Measurements from ENCODE around the gene ALDOA. TPM values are rescaled to one million over a fixed set of nuclear protein-coding genes. Genes with fewer than 3 reads are reported as not detected.

The ALDOA gene
- total RNA-seq, 2 donors from 2014 or later = 884 to 943 TPM

DNA sequence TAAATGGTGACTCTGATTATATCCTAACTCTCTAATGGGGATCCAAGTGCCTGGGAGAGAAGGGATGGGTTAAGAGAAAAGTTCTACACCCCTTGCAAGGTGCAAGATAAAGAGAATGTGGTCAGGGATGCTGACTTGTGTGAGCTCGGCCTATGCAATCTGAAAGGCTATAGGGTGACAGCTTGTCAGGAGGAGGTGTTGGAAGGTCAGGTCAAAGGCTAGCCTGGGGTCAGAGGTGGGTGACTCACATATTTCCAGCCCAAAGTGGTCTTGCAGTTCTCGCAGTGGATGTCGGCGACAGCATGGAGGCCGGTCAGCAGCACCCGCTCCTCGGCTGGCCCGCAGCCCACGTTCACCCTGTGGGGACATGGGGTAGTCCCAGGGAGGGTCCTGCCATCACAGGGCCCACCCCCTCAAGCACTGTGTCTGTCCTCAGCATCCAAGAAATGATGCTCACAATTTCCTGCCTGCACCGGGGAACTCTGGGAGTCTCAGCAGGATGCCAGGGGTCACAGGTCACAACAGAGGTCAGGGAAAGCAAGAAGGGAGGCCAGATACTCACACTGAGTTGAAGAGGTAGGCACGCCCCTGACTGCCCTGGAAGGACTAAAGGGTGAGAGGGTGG is 29.1 kb downstream of the ALDOA start:
- TF ChIP-seq POLR2AphosphoS5 (IDR thresholded peaks at IDR 0.05) = no peak
- TF ChIP-seq, protein P1, sequence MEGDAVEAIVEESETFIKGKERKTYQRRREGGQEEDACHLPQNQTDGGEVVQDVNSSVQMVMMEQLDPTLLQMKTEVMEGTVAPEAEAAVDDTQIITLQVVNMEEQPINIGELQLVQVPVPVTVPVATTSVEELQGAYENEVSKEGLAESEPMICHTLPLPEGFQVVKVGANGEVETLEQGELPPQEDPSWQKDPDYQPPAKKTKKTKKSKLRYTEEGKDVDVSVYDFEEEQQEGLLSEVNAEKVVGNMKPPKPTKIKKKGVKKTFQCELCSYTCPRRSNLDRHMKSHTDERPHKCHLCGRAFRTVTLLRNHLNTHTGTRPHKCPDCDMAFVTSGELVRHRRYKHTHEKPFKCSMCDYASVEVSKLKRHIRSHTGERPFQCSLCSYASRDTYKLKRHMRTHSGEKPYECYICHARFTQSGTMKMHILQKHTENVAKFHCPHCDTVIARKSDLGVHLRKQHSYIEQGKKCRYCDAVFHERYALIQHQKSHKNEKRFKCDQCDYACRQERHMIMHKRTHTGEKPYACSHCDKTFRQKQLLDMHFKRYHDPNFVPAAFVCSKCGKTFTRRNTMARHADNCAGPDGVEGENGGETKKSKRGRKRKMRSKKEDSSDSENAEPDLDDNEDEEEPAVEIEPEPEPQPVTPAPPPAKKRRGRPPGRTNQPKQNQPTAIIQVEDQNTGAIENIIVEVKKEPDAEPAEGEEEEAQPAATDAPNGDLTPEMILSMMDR (IDR thresholded peaks at IDR 0.05) = no peak
- no peak for TF ChIP-seq POLR2A (IDR thresholded peaks at IDR 0.05)
- intact Hi-C loops (cut with DNase I) = loop anchor here (10.0 kb wide), 2 partner anchors 280 to 310 kb away; partner anchors contain the start of genes MYL11, TBC1D10B and ZNF771
- no peaks in the 10 kb centered on the region for H3K9me3 ChIP-seq
- peak overlapping the region; percentile 93 to 97 for H3K27ac ChIP-seq
- WGBS = 78% methylated on average over 9 of the region's 11 CpGs
- no peaks in the 10 kb centered on the region for H3K36me3 ChIP-seq
- H3K4me1 ChIP-seq (replicated peaks) = peaks cover 20% of the 10 kb centered on the region
- H3K4me3 ChIP-seq = peak overlapping the region; percentile 82 to 94
- DNase-seq (ENCODE audit: low spot score) = no peak
- no peaks in the 10 kb centered on the region for H3K27me3 ChIP-seq (replicated peaks; ENCODE audit: insufficient read depth)

DNA sequence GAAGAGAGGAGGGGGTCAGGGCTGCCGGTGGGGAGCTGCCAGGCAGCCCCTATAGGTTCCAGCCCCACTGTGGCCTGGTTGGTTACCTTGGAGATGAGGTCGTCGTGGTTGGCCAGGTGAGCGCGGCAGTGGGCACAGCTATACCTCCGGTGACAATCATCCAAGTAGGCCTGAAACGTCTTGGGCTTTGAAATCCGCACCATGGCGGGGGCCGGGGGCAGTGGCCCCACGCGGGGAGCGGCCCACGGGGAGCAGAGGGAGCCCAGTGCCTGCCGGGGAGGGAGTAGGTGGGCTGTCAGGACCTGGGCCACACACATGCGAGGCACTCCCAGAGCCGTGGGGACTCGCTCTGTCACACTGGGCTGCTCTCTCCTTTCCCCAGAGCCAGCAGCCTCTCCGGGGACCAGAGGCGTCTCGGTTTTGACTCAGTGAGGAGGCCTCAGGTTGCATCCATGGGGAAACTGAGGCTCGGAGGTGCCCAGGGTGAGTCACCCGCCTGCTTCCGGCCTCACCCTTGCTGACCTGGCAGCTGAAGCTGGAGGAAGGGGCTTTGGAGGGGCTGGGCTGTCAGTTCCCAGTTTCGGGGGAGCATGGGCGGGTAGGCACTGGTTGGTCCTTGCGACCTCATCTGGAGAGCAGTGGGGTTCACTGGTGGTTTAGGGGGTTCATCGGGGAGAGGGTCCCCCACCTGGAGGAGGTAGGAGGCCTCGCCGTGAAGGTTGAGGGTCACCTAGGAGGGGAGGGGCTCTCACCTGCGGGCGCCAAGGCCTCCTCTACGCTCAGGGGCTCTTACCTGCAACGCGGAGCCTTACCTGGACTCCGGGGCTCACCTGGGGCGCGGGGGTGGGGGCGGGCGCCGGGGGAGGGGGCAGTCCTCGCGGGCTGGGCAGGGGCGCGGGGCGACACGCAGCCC is 29.9 kb downstream of the ALDOA start:
- intact Hi-C loops (cut with DNase I) = loop anchor here (10.0 kb wide), 2 partner anchors 279 to 309 kb away; partner anchors contain the start of genes MYL11, TBC1D10B and ZNF771
- Histone ChIP-seq H3K36me3 (no peaks in the 10 kb centered on the region), H3K4me3 (peak overlapping the region; percentile 82 to 94), H3K9me3 (no peaks in the 10 kb centered on the region), H3K4me1 (replicated peaks) (peaks cover 16% of the 10 kb centered on the region), H3K27me3 (replicated peaks; ENCODE audit: insufficient read depth) (no peaks in the 10 kb centered on the region), H3K27ac (peak overlapping the region; percentile 93 to 97)
- no peak for DNase-seq (ENCODE audit: low spot score)
- TF ChIP-seq POLR2A (IDR thresholded peaks at IDR 0.05) (no peak), POLR2AphosphoS5 (IDR thresholded peaks at IDR 0.05) (no peak)
- TF ChIP-seq, protein P1 (IDR thresholded peaks at IDR 0.05) = no peak
- 9% methylated on average over 45 of the region's 47 CpGs for WGBS

DNA sequence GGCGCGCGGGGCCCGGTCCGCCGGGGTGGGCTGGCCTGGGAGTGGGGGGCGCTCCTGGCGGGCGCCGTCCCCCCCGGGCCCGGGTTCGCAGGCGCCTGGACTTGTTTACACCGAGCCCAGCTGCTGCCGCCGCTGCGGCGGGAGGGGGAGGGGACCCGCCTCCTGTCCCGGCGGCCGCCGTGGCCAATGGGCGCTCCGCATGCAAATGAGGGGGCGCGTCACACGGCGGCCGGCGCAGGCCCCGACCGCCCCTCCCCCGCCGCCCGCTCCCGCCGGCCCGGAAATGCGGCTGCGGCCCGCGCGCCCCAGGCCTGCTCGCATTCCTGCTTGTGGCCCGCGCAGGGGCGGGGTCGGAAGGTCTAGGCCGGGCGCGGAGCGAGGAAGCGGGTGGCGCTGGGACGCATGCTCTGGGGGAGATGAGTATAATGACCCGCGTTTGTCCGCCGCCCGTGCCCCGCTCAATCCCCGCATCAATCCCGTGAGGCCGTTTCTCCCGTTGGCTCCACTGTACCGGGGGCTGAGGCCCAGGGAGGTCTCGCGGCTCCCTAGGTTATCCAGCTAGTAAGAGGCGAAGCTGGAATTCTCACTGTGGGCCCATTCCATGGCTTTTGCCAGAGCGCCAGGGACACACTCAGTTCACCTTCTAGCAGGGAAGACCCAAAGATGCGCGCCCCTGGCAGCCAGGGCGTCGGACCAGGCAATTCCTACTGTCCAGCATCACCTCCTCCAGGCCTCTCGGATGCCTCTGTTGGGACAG is 30.7 kb downstream of the ALDOA start, which contains the start of gene YPEL3:
Gene YPEL3, minus strand, starts transcription at position 109 of the 757 bp plus-strand sequence. CDS start 731 bp downstream, outside the sequence.
- intact Hi-C loops (cut with DNase I) = loop anchor here (10.0 kb wide), 2 partner anchors 279 to 309 kb away; partner anchors contain the start of genes MYL11, TBC1D10B and ZNF771
- TF ChIP-seq POLR2A (IDR thresholded peaks at IDR 0.05) (peak; percentile 89), POLR2AphosphoS5 (IDR thresholded peaks at IDR 0.05) (peak; percentile 75)
- TF ChIP-seq, protein P1 (IDR thresholded peaks at IDR 0.05) = no peak
- Histone ChIP-seq H3K27me3 (replicated peaks; ENCODE audit: insufficient read depth) (no peaks in the 10 kb centered on the region), H3K27ac (peak within 1 kb of the TSS; percentile 93 to 97), H3K9me3 (no peaks in the 10 kb centered on the region), H3K4me1 (replicated peaks) (peaks cover 13% of the 10 kb centered on the region), H3K36me3 (no peaks in the 10 kb centered on the region), H3K4me3 (peak within 1 kb of the TSS; percentile 82 to 94)
- 17% methylated on average over 36 of the region's 77 CpGs for WGBS
- DNase-seq (ENCODE audit: low spot score) = peak; percentile 94

- Histone ChIP-seq H3K36me3 (no peaks in the 10 kb centered on the region), H3K4me1 (replicated peaks) (peaks cover 12% of the 10 kb centered on the region), H3K27ac (peak overlapping the region; percentile 93 to 97), H3K4me3 (no peak overlapping the region), H3K27me3 (replicated peaks; ENCODE audit: insufficient read depth) (no peaks in the 10 kb centered on the region), H3K9me3 (no peaks in the 10 kb centered on the region)
- WGBS = 97% methylated on average over 18 of the region's 18 CpGs
- DNase-seq (ENCODE audit: low spot score) = no peak
- TF ChIP-seq POLR2AphosphoS5 (IDR thresholded peaks at IDR 0.05) (no peak), POLR2A (IDR thresholded peaks at IDR 0.05) (no peak)
- TF ChIP-seq, protein P1 (IDR thresholded peaks at IDR 0.05) = no peak
- intact Hi-C loops (cut with DNase I) = loop anchor here (10.0 kb wide), 2 partner anchors 278 to 308 kb away; partner anchors contain the start of genes MYL11, TBC1D10B and ZNF771
Measured at GRCh38 chr16:30096862-30097563, 31.5 kb downstream of the ALDOA start.
